ENCODE measurements around the gene MDP1.

Gene MDP1
- total RNA-seq, result 0 to 0.13 reads per million in 2 donors

DNA sequence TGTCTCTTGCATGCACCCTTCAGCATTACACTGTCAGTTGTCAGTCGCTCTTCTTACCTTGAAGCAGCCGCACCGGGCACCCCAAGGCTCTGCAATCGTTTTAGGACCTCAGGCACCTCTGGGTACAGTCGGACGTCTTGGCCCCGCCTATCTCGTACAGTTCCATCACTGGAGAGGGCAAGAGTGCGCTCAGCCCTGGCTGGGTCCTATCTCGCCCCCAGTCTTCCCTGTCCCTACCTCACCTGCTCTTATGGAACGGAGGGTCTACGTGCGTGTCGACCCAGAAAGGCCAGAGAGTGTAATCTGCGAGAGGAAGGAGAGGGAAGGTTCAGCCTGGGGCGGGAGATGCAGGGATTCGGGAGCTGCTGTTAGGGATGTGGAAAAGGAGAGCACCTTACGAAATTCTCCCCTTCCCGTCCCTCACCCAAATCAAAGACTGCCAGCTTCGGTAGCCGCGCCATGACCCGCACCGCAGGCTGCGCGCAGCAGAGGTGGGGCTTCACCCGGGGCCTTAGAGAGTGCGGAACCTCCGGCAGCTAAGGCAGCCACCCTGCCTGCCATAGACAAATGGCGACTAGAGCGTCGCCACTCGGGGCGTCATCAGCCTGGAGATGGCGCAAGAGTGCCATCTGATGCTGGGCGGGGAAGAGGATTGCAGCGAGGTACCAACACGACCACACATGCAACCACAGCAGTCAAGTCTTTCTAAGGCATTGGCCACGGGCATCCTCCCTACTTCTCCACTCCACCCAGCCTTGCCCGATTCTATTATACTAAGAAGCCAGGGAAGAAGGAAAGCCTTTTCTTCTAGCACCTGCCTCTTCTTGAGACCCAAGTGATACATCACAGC, at the start of gene MDP1:
Gene MDP1 (minus strand): TSS at position 572 of the 850 bp plus-strand sequence. CDS start 111 bp downstream, at position 461.
- DNase-seq, result peak; percentile 61

DNA sequence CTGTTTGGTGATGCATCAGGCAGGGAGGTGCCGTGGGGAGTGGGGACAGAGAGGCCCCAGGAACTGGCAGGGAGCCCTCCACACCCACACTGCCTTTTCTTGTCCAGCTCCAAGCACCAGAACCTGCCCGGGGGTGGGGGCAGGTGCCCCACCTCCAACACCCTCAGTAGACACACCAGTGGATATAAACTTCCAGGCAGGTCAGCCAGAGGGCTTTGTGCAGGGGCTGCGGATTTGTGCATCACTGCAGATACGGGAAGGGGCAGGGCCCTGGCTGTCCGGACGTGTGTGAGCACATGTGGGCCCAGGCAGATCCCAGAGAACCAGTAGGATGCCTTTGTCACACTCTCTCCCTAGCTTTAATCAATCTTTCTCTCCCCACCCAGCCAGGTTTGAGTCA, 48.4 kb upstream of the MDP1 start:
- DNase-seq, result no peak

DNA sequence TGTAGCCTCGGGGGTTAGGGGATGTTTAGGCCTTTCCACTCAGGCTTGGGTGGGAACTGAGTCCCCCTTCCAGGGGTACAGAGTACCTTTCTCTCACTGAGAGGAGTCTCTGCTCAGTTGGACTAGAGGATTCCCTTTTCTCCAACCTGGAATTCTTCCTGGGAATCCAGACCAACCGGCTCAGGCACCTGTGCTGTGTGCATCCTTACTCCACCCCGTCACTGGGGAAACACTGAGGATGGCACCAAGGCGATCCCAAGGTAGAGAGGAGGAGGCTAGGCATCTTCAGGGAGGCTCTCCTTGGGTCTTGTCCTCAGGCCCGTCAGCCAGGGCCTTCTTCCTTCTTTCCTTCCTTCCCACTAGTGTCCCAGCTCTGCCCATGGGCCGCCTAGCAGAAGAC, 48.0 kb upstream of the MDP1 start:
- DNase-seq, result no peak

DNA sequence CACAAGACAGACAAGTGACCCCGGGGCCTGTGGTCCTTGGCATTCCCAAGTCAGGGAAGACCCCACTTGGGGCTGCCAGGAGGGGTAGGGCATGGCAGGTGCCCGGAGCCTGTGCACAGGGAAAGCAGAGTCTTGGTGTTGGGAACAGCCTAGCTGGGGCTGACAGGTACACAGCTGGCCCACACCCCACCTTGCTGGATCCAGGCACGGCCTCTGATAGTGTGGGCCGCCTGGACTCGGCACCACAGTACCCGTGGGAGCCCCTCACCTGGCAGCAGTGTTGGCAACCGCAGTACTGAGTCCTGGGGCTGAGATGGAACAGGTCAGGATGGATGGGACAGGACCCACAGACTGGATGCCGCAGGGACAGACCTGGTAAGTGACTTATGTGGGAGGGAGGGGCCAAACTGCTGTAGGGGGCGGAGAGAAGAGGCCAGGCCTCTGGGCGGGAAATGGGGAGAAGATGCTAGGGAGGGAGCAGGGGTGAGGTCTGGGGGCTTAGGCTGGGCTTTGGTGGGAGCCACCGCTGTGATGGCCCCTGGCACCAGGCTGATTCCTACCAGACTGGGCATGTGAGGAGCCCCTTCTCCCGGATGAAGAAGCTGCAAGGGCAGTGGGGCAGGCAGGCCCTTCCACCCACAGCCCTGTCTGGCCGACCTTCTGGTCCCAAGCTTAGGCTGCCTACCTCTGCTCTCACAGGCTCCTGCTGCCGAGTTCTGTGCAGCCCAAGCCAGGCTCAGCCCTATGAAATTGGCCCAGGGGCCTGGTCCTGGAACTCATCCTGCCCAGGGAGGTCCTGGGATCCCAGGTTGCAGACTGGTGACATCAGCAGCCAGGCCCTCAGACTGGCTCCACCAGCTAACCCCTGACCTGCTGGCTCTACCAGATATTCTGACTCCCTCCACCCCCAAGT, 47.2 kb upstream of the MDP1 start, which contains the start of gene TGM1:
Gene TGM1 (minus strand): TSS at position 357 of the 913 bp plus-strand sequence. CDS start 825 bp downstream, outside the sequence.
- no peak for DNase-seq

GRCh38 chr14:24261969-24262327, 46.1 kb upstream of the MDP1 start:
- no peak for DNase-seq

GRCh38 chr14:24261256-24261968, 45.5 kb upstream of the MDP1 start:
- DNase-seq, result no peak

DNA sequence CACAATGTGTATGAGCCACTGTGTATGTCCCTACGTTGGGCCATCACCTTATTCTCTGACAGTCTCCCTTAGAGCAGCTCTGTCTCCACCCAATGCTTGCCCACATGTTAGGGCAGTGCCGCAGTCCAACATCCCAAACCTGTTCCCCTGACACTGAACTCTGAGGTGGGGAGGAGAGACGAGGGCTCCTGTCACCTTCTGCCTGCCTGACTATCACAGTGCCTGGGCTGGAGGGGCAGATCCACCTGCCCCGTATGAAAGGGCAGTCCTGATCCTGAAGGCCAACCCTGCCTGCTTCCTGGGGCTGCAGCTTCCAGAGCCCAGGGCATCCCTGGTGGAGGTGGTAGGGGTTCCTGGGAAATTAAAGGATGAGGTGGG, 44.9 kb upstream of the MDP1 start:
- DNase-seq, result no peak

DNA sequence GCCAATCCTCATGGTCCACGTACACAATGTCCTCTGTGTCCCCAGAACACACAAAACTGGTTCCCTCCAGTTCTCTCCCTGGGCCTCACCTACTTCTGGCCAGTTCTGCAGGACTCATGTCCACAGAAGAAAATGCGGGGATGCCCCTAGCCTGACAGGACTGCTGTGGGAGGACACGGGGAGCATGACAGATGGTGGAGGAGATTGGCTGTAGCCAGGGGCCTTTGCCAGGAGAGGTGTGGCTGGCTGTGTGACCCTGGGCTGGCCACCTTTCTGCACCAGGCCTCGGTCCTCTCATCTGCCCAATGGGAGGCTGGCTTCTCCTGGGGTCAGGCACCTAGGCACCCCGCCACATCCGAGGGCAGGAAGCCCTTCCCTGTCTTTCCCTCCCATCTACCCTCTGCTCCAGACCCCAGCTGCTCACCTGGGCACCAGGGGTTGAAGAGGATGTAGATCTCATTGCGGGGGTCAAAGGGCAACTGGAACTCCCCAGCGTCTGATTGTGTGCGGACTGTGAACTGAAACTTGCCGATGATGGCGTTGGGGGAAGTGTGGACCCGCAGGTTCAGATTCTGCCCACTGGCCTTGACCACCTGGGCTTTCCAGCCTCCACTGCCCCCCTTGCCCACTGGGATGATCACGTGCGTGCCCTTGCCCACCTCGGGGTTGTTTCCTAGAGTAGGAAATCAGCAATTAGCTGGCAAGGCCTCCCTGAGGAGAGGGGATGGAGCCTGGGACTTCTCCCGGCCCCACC, 44.3 kb upstream of the MDP1 start:
- DNase-seq, result no peak

DNA sequence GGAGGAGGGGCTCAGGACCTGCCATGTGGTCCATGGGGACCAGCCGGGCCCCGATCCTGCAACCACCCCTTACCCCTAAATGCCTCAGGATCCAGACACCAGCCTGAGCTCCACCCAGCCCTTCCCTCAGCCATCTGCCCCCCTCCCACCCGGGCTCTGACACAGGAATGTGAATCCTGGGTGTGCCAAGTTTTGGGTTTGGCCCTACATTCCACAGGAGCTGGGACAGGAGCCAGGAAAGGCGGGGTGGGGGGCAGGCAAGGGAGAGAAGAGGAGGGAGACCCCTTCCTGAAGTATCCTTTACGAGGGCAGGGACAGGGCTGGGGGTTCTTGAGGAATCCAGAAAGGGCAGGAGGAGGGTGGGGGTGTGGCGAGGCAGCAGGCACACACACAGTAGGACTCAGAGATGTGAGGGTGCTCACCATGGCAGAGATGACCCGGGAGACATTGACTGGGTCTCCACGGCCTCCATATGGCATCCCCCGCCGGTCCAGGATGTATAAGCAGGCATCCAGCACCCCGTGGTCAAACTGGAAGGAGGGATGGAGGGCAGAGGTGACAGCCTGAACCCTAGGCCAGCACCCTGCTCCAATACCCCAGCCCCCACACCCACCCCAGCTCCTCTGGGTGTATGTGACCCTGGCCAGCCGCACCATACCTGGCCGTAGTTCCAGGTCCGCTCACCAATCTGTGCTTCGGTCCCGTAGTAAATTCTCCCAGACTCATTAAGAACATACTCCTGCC, 43.6 kb upstream of the MDP1 start:
- no peak for DNase-seq

- no peak for DNase-seq
Measured at GRCh38 chr14:24258548-24259265, 42.8 kb upstream of the MDP1 start.

DNA sequence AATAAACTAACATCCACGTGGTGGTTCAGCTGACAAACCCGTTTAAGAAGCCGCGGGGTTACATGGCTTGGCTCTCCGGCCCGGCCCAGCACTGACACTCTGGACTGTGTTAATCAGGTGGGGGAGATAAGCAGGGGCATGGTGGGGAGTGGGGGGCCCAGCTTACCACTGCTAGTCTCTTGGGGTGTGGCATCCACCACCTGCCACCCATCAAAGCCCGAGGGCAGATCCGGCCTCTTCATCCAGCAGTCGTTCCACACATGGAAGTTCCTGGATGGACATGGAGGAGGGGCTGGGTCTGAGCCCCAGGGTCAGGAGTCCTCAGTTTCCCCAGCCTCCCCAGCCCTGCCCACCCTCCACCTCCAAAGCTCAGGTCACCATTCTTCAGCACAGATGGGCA, 42.3 kb upstream of the MDP1 start:
- DNase-seq, result no peak

DNA sequence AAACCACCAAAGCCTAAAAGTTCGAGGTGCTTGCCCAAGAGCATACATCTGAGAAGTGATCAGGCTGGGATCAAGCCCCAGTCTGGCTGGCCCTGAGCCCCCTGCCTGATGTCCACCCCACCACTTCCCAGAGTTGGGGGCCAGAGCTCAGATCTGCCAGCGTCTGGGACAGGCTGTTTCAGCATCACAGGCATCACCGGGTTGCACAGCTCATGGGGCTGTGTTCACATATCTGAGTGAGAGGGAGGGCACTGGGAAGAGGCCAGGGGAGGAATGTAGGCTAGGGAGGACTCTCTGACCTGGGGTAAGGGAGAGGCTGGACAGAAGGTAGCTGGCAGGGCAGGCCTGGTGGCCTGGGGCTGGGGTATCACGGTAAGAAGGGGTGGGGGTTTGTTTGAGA, 41.1 kb upstream of the MDP1 start:
- no peak for DNase-seq

DNA sequence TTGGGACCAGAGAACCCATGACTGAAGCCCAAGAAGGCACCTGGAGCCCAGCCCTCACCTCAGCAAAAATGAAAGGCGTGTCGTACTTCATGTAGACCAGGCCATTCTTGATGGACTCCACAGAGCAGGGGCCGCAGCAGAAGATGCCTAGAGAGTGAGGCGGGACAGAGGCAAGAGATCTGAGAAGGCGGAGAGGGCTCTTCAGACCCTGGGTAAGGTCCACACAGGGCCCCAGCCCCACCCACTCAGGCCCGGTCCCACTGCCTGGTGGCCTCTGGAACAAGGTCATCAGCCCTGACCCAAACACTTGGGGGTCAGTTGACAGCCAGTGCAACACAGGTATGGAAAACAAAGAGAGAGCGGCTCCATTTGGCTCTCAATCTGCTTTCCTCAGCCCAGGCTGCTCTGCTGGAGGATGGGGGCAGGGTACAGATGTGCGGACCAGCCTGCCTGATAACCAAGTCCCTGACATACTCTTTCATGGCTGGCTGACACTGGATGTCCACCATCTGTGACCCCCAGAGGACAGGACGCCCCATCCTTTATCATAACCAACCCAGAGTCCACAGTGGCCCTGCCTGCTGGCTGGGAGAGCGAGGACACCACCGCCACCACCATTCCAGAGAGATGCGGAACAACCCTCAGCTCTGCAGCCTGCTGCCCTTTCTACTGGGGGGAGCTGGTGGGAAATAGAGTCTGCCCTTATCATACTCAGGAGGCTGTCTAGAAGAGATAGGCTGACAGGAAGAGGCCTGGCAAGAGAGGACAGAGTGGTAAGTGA, 40.3 kb upstream of the MDP1 start:
- DNase-seq, result no peak

- no peak for DNase-seq
Measured at GRCh38 chr14:24255438-24255837, 39.6 kb upstream of the MDP1 start.

GRCh38 chr14:24254630-24255392, 38.9 kb upstream of the MDP1 start:
- DNase-seq, result no peak

DNA sequence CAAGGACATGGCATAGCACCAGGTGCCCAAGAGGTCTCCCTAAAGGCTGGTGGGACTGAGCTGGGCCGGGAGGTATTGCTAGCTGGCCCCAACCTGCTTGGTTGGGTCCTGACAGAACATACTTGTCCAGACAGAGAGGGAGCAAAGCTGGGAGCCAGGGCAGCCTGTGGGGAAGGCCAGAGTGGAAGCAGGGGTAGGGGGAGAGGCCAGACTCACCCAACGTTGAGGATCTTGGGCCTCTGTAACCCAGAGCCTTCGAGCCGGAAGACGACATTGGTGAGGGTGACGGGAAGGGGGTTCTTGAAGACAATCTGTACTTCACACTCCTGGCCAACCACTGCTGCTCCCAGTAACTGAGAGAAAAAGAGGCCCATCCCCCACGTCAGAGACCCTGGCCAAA, 38.1 kb upstream of the MDP1 start:
- DNase-seq, result no peak

DNA sequence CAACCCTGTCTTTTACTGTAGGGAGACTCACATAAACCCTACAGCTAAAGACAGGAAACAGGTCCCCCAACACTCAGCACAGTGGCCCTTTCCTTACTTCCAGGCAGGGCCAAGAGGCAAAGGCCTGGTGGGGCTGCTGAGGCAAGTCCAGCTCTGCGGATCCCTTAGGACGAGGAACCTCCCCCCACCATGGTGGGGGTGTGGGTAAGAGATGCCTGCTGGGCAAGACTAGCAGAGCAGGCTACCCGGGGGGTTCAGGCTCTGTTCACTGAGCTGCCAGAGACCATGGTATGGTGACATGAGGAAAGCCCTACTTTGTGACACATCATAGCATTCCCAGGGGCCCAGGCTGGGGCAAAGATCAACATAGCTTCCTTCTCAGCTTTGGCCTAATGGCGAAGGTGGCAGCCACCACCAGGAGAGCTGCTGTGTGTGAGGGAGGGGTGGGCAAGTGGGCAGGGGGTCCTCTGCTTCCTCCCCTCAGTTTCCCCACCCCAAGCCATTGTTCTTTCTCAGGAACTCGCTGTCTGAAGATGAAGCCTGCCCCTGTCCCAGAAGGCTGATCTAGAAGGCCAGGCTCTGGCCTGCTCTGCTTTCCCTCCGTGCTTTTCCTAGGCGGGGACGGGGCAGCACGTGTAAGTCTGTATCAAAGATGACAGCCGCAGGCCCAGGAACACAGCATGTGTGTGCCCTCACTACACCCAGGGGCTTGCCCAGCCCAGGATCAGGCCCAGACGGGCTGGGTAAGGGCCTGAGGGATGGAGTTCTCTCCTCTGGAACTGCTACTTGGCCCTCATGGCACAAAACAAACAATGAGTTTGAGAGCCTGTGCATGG, 36.6 kb upstream of the MDP1 start:
- no peak for DNase-seq

DNA sequence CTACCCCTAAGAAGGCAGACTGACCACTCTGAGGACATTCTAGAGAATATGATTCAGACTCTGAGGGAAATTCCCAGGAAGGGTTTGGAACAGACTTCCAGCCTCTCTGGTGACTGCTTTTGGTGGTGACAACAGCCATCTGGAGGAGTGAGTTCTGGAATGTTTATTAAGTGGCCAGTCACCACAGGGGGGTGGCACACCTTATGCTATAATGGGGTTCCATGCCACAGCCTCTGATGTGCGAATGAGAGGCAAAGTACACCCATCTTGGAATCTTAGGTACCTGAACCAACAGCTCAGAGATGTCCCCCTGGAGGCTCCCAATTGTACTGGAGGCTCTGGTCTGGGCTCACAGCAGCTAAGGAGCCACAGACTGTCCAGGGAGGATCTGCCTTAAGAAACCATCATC, 36.0 kb upstream of the MDP1 start:
- DNase-seq, result no peak

Data from activated gamma-delta T cell (primary cell).